Measurements from ENCODE around the gene MED26. TPM values are rescaled to one million over a fixed set of nuclear protein-coding genes. Genes with fewer than 3 reads are reported as not detected.

The MED26 gene
- total RNA-seq, 4 donors from 2014 or later: 7.2 to 15.5 (median 8.2) TPM

DNA sequence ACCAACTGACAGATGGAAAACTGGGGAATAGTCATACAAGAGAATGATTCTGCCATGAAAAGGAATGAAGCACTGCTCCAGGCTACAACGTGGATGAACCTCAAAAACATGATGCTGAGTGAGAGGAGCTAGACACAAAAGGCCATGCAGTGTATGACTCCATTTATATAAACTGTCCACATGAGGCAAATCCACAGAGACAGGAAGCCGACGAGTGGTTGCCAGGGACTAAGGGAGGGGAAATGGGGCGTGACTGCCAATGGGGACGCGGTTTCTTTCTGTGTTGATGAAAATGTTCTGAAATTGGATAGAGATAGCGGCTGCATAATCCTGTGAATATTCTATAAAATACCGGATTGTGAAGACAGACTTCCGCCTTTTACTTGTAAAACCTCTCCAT is 21.7 kb upstream of the MED26 start:
- DNase-seq (ENCODE audit: low spot score) (no peak), ATAC-seq (ENCODE audit: low FRiP score) (no peak)
- TF ChIP-seq, protein P1, sequence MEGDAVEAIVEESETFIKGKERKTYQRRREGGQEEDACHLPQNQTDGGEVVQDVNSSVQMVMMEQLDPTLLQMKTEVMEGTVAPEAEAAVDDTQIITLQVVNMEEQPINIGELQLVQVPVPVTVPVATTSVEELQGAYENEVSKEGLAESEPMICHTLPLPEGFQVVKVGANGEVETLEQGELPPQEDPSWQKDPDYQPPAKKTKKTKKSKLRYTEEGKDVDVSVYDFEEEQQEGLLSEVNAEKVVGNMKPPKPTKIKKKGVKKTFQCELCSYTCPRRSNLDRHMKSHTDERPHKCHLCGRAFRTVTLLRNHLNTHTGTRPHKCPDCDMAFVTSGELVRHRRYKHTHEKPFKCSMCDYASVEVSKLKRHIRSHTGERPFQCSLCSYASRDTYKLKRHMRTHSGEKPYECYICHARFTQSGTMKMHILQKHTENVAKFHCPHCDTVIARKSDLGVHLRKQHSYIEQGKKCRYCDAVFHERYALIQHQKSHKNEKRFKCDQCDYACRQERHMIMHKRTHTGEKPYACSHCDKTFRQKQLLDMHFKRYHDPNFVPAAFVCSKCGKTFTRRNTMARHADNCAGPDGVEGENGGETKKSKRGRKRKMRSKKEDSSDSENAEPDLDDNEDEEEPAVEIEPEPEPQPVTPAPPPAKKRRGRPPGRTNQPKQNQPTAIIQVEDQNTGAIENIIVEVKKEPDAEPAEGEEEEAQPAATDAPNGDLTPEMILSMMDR (IDR thresholded peaks at IDR 0.05): no peak

DNA sequence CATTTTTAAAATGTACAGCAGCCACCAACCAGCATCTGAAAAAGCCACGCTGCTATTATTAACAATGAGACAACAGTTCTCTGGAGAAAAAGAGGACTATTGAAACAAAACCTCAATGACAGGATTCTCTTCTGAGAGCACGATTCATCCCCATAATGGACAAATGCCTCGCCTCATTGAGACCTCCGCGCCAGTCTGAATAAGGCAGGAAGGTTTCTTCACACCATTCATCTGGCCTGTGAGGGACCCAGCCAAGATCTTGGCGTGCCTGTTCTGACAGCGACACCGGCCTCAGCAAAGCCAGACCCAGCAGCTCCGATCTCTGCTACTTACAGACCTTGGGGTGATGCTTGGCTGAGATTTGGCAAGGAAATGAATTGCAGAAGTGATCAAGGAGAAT is 17.1 kb upstream of the MED26 start:
- TF ChIP-seq, protein P1 (IDR thresholded peaks at IDR 0.05): no peak
- ATAC-seq (ENCODE audit: low FRiP score) (no peak), DNase-seq (ENCODE audit: low spot score) (no peak)

DNA sequence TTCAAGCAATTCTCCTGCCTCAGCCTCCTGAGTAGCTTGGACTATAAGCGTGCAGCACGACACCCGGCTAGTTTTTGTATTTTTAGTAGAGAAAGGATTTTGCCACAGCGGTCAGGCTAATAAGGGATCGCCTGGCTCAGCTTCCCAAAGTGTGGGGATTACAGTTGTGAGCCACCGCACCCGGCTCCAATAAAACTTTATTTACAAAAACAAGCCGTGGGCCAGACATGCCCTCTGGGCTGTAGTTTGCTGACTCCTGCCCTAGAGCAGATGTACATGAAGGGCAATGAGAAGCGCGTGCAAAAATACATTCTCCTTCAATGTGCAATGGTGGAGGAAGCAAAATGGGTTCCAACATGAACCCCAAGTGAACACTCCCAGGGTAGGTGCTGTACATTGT is 13.7 kb upstream of the MED26 start:
- TF ChIP-seq, protein P1 (IDR thresholded peaks at IDR 0.05): no peak
- ATAC-seq (ENCODE audit: low FRiP score) (no peak), DNase-seq (ENCODE audit: low spot score) (no peak)

DNA sequence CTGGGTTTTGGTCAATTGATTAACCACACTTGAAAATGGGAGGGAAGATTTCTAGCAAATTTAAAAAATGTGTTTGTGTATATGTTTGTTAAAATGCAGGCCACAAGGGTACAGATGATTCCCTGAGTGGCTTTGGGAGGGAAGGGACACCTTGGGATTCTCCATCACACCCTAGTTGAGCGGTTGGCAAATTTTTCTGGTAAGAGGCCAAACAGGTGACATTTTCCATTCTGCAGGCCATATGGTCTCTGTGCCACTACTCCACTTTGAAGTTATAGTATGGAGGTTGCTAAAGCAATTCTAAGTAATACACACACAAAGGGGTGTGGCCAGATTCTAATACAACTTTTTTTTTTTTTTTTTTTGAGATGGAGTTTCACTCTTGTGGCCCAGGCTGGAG is 12.9 kb upstream of the MED26 start:
- DNase-seq (ENCODE audit: low spot score) (no peak), ATAC-seq (ENCODE audit: low FRiP score) (no peak)
- TF ChIP-seq, protein P1 (IDR thresholded peaks at IDR 0.05): no peak

DNA sequence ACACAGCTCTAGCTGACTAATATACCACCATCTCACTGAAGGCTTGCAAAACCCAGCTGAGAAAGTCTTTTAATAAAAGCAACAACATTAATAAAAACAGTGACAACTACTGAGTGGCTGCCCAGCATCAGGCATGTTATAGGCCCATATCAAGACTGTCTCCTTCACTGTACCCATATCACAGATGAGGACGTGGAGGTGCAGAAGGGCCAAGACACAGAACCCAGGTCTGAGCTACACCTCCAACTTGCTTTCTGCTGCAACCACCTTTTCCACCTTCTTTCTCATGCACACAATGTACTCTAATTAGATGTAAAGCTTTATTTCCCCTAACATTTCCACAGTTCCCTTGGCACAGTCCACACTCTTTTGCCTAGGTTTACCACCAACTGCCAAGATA is 10.7 kb upstream of the MED26 start:
- ATAC-seq (ENCODE audit: low FRiP score) (no peak), DNase-seq (ENCODE audit: low spot score) (no peak)
- TF ChIP-seq, protein P1 (IDR thresholded peaks at IDR 0.05): no peak

DNA sequence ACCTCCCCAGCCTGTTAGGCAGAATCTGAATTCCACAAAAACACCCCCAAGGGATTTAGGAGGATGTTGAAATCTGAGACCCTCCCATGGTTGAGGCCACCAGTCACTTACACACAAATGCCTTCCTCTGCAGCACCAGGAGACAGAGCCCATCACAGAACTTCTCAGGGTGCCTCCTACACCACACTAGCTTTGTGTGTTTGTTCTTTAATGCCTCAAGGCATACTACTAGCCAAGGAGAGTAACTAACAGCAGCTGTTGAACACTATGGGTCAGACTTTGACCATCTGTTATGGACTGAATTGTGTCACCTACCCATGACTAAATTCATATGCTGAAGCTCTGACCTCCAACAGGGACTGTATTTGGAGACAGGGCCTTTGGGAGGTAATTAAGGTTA is 9.5 kb upstream of the MED26 start:
- TF ChIP-seq, protein P1 (IDR thresholded peaks at IDR 0.05): no peak
- DNase-seq (ENCODE audit: low spot score) (no peak), ATAC-seq (ENCODE audit: low FRiP score) (no peak)

DNA sequence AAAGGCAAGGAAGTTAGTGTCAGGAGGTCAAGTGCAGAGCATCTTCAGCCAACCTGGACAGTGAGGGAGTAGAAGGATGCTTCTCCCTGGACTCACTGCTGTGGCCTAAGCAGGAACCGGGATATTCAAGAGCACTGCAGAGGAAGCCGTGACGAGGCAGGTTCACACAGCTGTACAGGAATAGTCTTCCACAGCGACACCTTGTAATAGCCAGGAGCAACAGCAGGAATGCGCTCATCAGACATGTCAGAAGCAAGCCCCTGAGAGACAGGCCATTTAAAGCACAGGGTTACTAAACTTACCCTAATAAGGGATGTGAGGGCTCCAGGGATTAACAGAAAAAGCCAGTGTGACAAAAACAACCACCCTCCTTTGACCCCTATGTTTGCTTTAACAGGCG is 3.5 kb upstream of the MED26 start:
- DNase-seq (ENCODE audit: low spot score): no peak
- ATAC-seq (ENCODE audit: low FRiP score): no peak
- TF ChIP-seq, protein P1 (IDR thresholded peaks at IDR 0.05): no peak
